HG02678 (cell line): ENCODE results near the gene ASPDH.
A peak's percentile ranks its signal among the peaks of the same experiment; 100 is the strongest.

Experiments
- ATAC-seq: cut with Tn5 transposase; IDR thresholded peaks from one replicate; pipeline ENCODE4 v1.9.1; 2021; ENCODE audit warnings: mild to moderate bottlenecking, moderate library complexity; ENCODE audit not compliant: unreplicated experiment

ASPDH gene

GRCh38 chr19:50516456-50516855 is 2.7 kb upstream of the ASPDH start:
- no peak for ATAC-seq

- ATAC-seq: no peak
Observed at GRCh38 chr19:50515168-50515561, 1.5 kb upstream of the ASPDH start.

- ATAC-seq: no peak
Observed at GRCh38 chr19:50514346-50515167, 844 bp upstream of the ASPDH start.

- no peak for ATAC-seq
Observed at GRCh38 chr19:50512999-50513745, 541 bp downstream of the ASPDH start.

GRCh38 chr19:50512112-50512998 is 1.4 kb downstream of the ASPDH start:
- ATAC-seq: no peak

- peak; percentile 88 for ATAC-seq
Observed at GRCh38 chr19:50511069-50511822, 2.5 kb downstream of the ASPDH start, which contains the start of gene JOSD2. TSS of gene JOSD2 (minus strand) at chr19:50511191. CDS start at chr19:50510431, 760 bp downstream.

GRCh38 chr19:50510700-50511068 is 3.0 kb downstream of the ASPDH start:
- no peak for ATAC-seq

GRCh38 chr19:50510121-50510670 is 3.5 kb downstream of the ASPDH start:
- no peak for ATAC-seq

GRCh38 chr19:50509366-50509765 is 4.3 kb downstream of the ASPDH start:
- ATAC-seq: no peak

GRCh38 chr19:50508843-50509190 is 4.9 kb downstream of the ASPDH start:
- no peak for ATAC-seq

- ATAC-seq: no peak
Observed at GRCh38 chr19:50507376-50507775, 6.3 kb downstream of the ASPDH start.

- ATAC-seq: no peak
Observed at GRCh38 chr19:50506700-50507099, 7.0 kb downstream of the ASPDH start.

- ATAC-seq: no peak
Observed at GRCh38 chr19:50505856-50506611, 7.7 kb downstream of the ASPDH start.

- no peak for ATAC-seq
Observed at GRCh38 chr19:50501568-50502475, 11.9 kb downstream of the ASPDH start.

- ATAC-seq: no peak
Observed at GRCh38 chr19:50501186-50501567, 12.5 kb downstream of the ASPDH start.

GRCh38 chr19:50500753-50501151 is 13.0 kb downstream of the ASPDH start:
- no peak for ATAC-seq

GRCh38 chr19:50500060-50500752 is 13.5 kb downstream of the ASPDH start:
- ATAC-seq: no peak
